ENCODE results near the gene KCNG4. TPM values are rescaled to one million over a fixed set of nuclear protein-coding genes. Genes with fewer than 3 reads are reported as not detected.

Gene KCNG4
- total and polyA plus RNA-seq, 2 donors, result not detected

DNA sequence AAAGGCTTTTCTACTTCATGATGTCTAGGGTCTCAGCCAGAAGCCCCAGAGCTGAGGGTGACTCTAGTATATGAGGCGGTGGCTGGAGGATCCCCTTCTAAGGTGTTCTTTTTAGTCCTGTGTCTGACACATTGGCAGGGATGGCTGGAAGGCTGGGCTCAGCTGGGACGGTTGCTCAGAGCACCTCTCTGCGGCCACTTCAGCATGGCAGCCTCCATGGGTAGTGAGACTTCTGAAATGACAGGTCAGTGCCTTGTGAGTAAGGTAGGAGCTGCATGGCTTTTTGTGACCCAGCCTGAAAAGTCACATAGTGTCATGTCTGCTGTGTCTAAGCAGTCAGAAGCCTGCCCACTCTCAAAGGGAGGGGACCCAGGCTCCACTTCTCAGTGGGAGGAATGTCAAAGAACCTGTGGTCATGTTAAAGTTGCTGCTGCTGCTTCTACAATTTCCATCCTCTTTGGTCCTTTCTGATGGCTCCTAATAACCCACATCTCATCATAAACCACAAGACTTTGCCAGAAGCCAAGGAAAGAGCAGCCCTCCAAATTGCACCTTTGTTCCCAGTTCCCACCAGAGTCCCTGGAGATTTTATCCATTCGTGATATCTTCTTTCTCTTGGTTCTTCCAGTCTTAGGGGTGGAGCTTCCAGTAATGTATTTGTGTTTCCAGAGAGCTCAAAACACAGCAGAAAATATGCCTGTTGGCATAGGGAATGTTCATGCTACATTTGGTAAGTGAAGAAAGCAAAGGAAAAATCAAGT lies 15.4 kb upstream of the KCNG4 start:
- WGBS, result 86% methylated on average over 4 of the region's 4 CpGs
- Histone ChIP-seq H3K27ac (ENCODE audit: low read depth) (no peak overlapping the region), H3K4me1 (ENCODE audit: insufficient read depth) (no peaks in the 10 kb centered on the region), H3K36me3 (ENCODE audit: insufficient read depth) (no peaks in the 10 kb centered on the region), H3K4me3 (ENCODE audit: low read depth, low read length) (no peak overlapping the region)
- DNase-seq (ENCODE audit: extremely low spot score), result no peak

DNA sequence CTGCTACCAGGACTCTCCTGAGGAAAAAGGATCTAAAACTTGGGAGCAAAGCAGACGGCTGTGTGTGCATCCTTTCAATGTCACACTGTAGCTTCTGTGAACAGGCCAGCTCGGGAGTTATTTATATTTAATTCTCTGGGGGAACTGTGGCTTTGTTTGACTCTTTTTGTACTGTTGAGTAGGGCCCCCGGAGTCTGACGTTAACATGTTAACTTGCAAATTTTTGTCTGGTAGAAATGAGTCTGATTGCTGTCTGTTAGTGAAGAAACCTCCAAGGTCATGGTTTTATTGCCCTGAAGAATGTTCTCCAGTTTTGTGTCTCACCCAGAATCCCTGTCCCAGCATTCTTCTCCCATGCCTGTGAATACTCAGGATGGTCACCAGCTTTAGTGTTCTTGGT lies 14.2 kb upstream of the KCNG4 start:
- H3K4me1 ChIP-seq (ENCODE audit: insufficient read depth), result no peaks in the 10 kb centered on the region
- no peak overlapping the region for H3K4me3 ChIP-seq (ENCODE audit: low read depth, low read length)
- 38% methylated on average over 4 of the region's 4 CpGs for WGBS
- no peak for DNase-seq (ENCODE audit: extremely low spot score)
- H3K36me3 ChIP-seq (ENCODE audit: insufficient read depth), result no peaks in the 10 kb centered on the region
- H3K27ac ChIP-seq (ENCODE audit: low read depth), result no peak overlapping the region

DNA sequence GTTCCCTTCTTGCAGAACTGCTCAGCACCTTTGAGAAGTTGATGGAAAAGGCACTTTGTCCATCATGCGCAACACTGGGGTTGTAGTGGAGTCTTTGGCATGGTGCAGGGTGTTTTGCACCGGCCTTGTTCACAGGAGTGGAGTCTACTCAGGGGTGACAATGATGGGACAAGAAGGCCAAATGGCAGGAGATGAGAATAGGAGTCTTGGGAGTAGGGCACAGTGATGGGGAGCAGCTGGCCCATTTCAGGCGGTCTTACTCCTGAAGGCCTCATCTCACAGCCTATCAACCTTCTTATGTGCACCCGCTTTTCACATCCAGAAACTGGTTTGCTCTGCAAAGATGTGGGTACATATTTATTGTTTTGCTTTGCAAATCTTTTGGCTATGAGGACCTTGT lies 13.4 kb upstream of the KCNG4 start:
- Histone ChIP-seq H3K4me3 (ENCODE audit: low read depth, low read length) (no peak overlapping the region), H3K36me3 (ENCODE audit: insufficient read depth) (no peaks in the 10 kb centered on the region), H3K4me1 (ENCODE audit: insufficient read depth) (no peaks in the 10 kb centered on the region), H3K27ac (ENCODE audit: low read depth) (no peak overlapping the region)
- 85% methylated on average over 4 of the region's 4 CpGs for WGBS
- no peak for DNase-seq (ENCODE audit: extremely low spot score)

DNA sequence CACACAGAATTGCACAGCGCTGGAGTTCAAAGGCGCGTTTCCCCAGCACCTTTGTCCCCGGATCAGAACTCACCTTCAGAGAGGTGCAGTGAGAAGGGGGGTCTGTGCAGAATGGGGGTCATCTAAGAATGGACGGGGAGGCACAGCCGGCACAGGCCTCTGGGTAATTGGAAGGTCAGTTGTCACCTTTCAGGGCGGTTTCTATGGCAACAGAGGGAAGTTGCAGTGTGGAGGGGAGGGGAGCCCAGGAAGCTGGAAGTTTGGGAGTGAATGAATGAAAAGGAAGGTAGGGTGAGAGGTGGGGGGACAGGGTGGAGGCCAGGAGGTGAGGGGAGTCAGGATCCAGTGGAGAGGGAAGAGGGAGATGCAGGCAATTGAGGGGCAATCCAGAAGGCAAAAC lies 12.4 kb upstream of the KCNG4 start:
- Histone ChIP-seq H3K27ac (ENCODE audit: low read depth) (no peak overlapping the region), H3K4me1 (ENCODE audit: insufficient read depth) (no peaks in the 10 kb centered on the region), H3K4me3 (ENCODE audit: low read depth, low read length) (no peak overlapping the region), H3K36me3 (ENCODE audit: insufficient read depth) (no peaks in the 10 kb centered on the region)
- WGBS, result 67% methylated on average over 7 of the region's 7 CpGs
- DNase-seq (ENCODE audit: extremely low spot score), result no peak

DNA sequence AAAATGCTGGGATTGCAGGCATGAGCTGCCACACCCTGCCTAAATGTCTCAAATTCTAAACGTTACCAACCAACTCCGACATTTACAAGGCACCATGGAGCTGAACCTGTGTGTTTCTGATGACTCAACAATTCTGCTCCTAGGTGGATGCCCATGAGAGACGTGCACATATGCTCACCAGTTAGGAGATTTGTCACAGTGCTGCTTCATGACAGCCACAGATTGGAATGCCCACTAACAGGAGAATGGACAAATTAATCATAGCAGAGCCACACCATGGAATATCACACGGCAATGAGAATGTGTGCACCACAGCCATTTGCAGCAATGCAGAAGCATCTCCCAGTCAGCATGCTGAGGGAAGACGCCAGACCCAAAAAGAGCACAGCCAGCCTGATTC lies 8.0 kb upstream of the KCNG4 start:
- no peaks in the 10 kb centered on the region for H3K4me1 ChIP-seq (ENCODE audit: insufficient read depth)
- no peak overlapping the region for H3K4me3 ChIP-seq (ENCODE audit: low read depth, low read length)
- 81% methylated on average over 5 of the region's 5 CpGs for WGBS
- H3K27ac ChIP-seq (ENCODE audit: low read depth), result no peak overlapping the region
- no peak for DNase-seq (ENCODE audit: extremely low spot score)
- no peaks in the 10 kb centered on the region for H3K36me3 ChIP-seq (ENCODE audit: insufficient read depth)

DNA sequence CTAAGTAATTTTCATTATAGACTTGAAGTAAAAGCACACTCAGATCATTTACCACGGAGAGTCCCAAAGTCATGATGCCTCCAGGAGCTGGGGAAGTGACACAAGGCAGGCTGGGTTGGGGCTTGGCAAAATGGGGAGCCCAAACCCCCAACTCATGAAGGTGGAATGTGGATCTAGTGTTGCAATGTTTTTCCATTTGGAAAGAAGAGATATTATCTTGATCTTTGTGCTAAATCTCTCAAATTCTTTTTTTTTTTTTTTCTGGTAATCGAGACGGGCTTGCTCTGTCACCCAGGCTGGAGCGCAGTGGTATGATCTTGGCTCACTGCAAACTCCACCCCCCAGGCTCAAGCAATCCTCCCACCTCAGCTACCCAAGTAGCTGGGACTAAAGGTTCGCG lies 7.5 kb upstream of the KCNG4 start:
- 90% methylated on average over 6 of the region's 6 CpGs for WGBS
- no peak overlapping the region for H3K4me3 ChIP-seq (ENCODE audit: low read depth, low read length)
- no peaks in the 10 kb centered on the region for H3K4me1 ChIP-seq (ENCODE audit: insufficient read depth)
- H3K27ac ChIP-seq (ENCODE audit: low read depth), result no peak overlapping the region
- no peaks in the 10 kb centered on the region for H3K36me3 ChIP-seq (ENCODE audit: insufficient read depth)
- no peak for DNase-seq (ENCODE audit: extremely low spot score)

DNA sequence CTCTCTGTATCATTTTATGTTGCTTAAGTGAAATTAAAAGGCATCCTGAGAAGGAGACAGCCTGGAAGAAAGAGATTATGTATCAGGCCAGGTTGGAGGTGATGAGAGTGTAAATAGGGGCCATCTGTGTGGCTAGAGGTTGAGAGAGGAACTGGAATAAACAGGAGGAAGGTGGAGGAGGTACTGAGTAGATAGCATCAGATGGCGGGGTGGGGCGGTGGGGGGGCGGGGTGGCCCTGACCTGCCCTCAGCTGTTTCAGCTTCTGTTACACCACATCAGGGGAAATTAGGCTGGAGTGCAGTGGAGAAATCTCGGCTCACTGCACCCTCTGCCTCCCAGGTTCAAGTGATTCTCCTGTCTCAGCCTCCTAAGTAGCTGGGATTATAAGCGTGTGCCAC lies 6.9 kb upstream of the KCNG4 start:
- 65% methylated on average over 5 of the region's 5 CpGs for WGBS
- Histone ChIP-seq H3K4me1 (ENCODE audit: insufficient read depth) (no peaks in the 10 kb centered on the region), H3K27ac (ENCODE audit: low read depth) (no peak overlapping the region)

DNA sequence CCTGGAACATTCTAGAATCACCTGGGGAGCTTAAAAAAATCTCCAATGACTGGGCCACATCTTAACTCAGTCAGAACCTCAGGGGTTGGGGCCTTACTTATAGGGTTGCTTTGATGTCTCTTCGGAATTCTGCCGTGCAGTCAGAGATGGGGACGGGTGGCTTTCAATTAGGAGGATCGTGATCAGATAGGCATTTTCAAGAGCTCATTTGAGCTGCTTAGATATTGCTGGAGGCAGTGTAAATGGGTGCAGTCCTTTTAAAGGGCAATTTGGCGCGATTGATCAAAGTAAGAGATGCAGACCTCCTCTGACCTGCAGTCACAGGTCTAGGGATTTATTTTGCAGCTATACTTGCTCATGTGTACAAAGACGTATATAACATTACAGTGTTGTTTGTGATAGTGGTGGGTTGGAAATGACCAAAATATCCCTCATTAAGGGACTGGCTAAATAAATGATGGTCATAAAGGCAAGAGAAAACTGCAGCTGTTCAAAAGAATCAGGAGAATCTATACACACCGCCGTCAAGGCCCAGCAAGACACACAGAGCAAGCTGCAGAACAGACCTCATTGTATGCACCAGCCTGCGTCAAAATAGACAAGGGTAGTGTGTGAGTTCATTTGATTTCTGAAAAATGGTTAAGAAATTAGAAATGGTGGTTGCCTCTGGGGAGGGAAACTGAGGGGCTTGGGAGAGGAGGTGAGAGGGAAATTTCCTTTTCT lies 6.3 kb upstream of the KCNG4 start:
- no peaks in the 10 kb centered on the region for H3K4me1 ChIP-seq (ENCODE audit: insufficient read depth)
- no peaks in the 10 kb centered on the region for H3K36me3 ChIP-seq (ENCODE audit: insufficient read depth)
- whole genome bisulfite sequencing, result 72% methylated on average over 10 of the region's 10 CpGs
- H3K4me3 ChIP-seq (ENCODE audit: low read depth, low read length), result no peak overlapping the region
- no peak for DNase-seq (ENCODE audit: extremely low spot score)
- no peak overlapping the region for H3K27ac ChIP-seq (ENCODE audit: low read depth)

More for the DNA sequence above, 6.9 kb upstream of the KCNG4 start:
- no peak overlapping the region for H3K4me3 ChIP-seq (ENCODE audit: low read depth, low read length)
- no peak for DNase-seq (ENCODE audit: extremely low spot score)
- H3K36me3 ChIP-seq (ENCODE audit: insufficient read depth), result no peaks in the 10 kb centered on the region

DNA sequence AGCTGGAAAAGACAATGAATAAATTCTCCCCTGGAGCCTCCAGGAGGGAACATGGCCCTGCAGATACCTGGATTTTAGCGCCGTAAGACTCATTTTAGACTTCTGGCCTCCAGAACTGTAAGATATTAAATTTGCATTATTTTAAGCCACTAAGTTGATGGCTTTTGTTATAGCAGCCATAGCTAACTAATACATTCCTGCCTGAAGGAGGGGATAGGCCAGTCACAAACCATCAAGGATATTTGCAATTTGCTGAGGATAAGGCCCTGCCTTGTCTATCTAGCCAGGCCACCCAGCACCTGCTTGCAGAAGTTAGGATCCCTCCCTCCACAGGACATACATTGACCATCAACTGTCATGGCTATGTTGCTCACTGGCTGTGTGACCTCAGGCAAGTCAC lies 4.9 kb upstream of the KCNG4 start:
- Histone ChIP-seq H3K4me3 (ENCODE audit: low read depth, low read length) (no peak overlapping the region), H3K4me1 (ENCODE audit: insufficient read depth) (no peaks in the 10 kb centered on the region), H3K27ac (ENCODE audit: low read depth) (no peak overlapping the region), H3K36me3 (ENCODE audit: insufficient read depth) (no peaks in the 10 kb centered on the region)
- DNase-seq (ENCODE audit: extremely low spot score), result no peak
- 96% methylated on average over 2 of the region's 2 CpGs for WGBS

DNA sequence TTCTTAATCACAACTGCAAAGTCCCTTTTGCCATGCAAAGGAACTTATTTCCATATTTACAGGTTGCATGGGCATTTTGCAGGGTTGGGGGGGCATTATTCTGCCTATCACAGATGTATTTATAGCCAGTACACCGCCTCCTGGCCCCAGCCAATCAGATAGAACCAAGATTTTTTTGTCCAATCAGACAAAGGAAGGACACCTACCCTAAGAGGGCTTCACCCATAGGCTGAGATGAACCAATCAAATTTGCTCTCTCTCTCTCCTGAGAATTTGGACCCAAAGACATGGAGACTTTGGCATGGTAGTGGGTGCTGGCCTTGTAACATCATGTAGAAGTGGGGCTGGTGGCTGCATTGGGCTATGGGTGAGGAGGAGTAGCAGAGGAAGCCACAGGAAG lies 3.9 kb upstream of the KCNG4 start:
- Histone ChIP-seq H3K4me3 (ENCODE audit: low read depth, low read length) (no peak overlapping the region), H3K36me3 (ENCODE audit: insufficient read depth) (no peaks in the 10 kb centered on the region), H3K4me1 (ENCODE audit: insufficient read depth) (no peaks in the 10 kb centered on the region), H3K27ac (ENCODE audit: low read depth) (no peak overlapping the region)
- no peak for DNase-seq (ENCODE audit: extremely low spot score)
- 95% methylated on average over 1 of the region's 1 CpG for WGBS

DNA sequence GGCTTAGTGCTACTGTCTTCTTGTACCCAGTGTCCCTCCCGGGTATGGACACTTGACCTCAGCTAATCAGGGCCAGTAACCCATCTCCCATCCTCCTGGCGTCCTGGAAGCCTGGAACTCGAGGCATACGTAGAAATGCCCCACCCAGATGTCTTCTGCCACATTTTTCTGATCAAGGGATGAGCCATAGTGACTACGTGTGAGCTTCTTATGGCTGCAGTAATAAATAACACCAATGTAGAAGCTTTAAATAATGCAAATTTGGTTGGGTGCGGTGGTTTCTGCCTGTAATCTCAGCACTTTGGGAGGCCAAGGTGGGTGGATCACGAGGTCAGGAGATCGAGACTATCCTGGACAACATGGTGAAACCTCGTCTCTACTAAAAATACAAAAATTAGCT lies 3.0 kb upstream of the KCNG4 start:
- no peak for DNase-seq (ENCODE audit: extremely low spot score)
- Histone ChIP-seq H3K27ac (ENCODE audit: low read depth) (no peak overlapping the region), H3K4me1 (ENCODE audit: insufficient read depth) (no peaks in the 10 kb centered on the region), H3K36me3 (ENCODE audit: insufficient read depth) (no peaks in the 10 kb centered on the region), H3K4me3 (ENCODE audit: low read depth, low read length) (no peak overlapping the region)
- 84% methylated on average over 9 of the region's 9 CpGs for WGBS

DNA sequence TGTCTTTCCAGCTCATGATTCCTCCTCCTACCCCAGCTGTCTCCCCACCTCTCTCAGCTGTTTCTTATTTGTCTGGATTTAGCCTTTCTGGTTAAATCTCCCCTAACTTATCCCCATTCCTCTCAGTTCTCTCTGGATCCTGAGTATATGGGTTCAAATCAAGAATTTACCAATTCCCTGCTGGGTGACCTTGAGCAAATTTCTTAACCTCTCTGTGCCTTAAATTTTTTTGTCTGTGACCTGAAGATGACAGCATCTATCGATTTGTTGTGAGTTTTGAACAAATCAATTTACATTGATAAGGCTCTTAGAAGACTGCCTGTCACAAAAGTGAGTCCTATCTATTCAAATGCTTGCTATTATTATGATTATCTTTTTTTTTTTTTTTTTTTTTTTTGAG lies 2.0 kb upstream of the KCNG4 start:
- WGBS, result 76% methylated on average over 1 of the region's 1 CpG
- Histone ChIP-seq H3K4me3 (ENCODE audit: low read depth, low read length) (no peak overlapping the region), H3K36me3 (ENCODE audit: insufficient read depth) (no peaks in the 10 kb centered on the region), H3K27ac (ENCODE audit: low read depth) (no peak overlapping the region), H3K4me1 (ENCODE audit: insufficient read depth) (no peaks in the 10 kb centered on the region)
- DNase-seq (ENCODE audit: extremely low spot score), result no peak

DNA sequence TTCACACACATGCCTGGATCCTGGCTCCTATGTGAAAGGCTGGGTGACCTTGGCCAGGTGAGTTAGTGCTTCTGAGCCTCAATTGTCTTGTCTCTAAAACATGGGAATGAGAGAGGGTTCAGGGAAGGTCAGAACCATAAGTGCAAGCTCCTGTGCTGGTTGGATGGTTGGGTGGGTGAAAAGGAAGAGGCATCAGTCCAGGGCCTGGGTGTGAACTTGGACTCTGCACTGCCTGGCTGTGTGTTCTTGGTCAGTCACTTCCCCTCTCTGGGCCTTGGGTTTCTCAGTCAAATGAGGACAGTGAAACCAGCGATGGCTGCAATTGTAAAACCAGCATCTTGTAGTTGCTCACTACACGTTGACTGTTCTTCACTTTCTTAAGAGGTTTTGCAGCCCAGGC lies 643 bp upstream of the KCNG4 start:
- 94% methylated on average over 2 of the region's 2 CpGs for WGBS
- Histone ChIP-seq H3K36me3 (ENCODE audit: insufficient read depth) (no peaks in the 10 kb centered on the region), H3K4me3 (ENCODE audit: low read depth, low read length) (no peak overlapping the region), H3K4me1 (ENCODE audit: insufficient read depth) (no peaks in the 10 kb centered on the region), H3K27ac (ENCODE audit: low read depth) (no peak overlapping the region)
- DNase-seq (ENCODE audit: extremely low spot score), result no peak

DNA sequence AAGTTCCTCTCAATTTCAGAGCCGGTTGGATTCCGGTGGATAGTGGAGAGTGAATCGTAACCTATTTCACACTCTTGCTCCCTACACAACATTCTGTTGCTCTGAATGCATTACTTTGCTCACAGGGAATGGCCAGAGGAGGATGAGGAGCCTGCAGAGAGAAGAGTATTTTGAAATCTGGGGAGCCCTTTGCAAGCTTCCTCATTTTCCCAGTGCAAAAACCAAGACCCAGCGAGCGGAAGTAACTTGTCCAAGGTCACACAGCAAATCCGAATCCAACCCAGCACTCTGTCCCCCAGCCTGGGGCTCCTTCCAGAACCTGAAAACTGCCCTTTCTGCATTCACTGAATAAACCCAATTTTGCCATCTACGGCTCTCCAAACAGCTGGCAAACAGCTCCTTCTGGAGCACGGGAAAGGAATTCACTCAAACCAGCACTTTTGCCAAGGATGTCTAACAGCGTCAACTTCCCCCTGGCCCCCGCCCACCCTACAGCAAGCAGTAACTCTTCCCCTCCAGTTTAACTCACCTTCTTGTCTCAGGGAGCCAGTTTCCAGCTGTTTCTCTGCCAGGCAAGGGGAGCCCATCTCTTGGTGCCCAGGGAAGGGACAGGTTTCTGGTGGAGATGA lies 557 bp downstream of the KCNG4 start:
- DNase-seq (ENCODE audit: extremely low spot score), result no peak
- H3K36me3 ChIP-seq (ENCODE audit: insufficient read depth), result no peaks in the 10 kb centered on the region
- H3K4me3 ChIP-seq (ENCODE audit: low read depth, low read length), result no peak overlapping the region
- H3K4me1 ChIP-seq (ENCODE audit: insufficient read depth), result no peaks in the 10 kb centered on the region
- H3K27ac ChIP-seq (ENCODE audit: low read depth), result no peak overlapping the region
- WGBS, result 53% methylated on average over 10 of the region's 10 CpGs
